ENCODE data around the gene PRKCSH. TPM values are rescaled to one million over a fixed set of nuclear protein-coding genes. Genes with fewer than 3 reads are reported as not detected.

Gene PRKCSH
- total and polyA plus RNA-seq, 10 of the 15 experiments (the other 5 are each of a cell fraction or from before 2014, with no cell fraction given): 1.1 to 280 (median 44.1) TPM

GRCh38 chr19:11390933-11391680 is 44.3 kb upstream of the PRKCSH start:
- ATAC-seq (no peak), DNase-seq (ENCODE audit: low read depth, low spot score) (no peak), FAIRE-seq (no peak)
- RAD21 ChIA-PET (ENCODE audit: unreplicated experiment): interaction anchor here (0.7 to 1.2 kb wide), 2 partner anchors 17 to 94 kb away, joined by 3 read pairs; partner anchors contain the start of gene SWSAP1
- TF ChIP-seq NR2C2 (IDR thresholded peaks at IDR 0.05; ENCODE audit: borderline replicate concordance, control insufficient read depth, insufficient read length, low read depth) (no peak), STAT3 (IDR thresholded peaks at IDR 0.05; ENCODE audit: low read depth, low read length) (no peak), REST (IDR thresholded peaks at IDR 0.05; ENCODE audit: low read depth, low read length) (no peak), KDM1A (IDR thresholded peaks at IDR 0.05; ENCODE audit: borderline replicate concordance) (no peak)
- H3K27ac ChIP-seq (ENCODE audit: control insufficient read depth, insufficient read depth): no peak overlapping the region
- CTCF ChIA-PET: interaction anchor here (1.0 to 3.1 kb wide), 3 partner anchors 9 to 91 kb away, joined by 3 to 21 read pairs (median 5); partner anchors contain the start of gene SWSAP1
- in situ Hi-C loops (cut with MboI) (no loop called here), intact Hi-C loops (cut with micrococcal nuclease; ENCODE audit: unreplicated experiment) (no loop called here)
- no peak overlapping the region for H3K4me3 ChIP-seq
- H4K20me1 ChIP-seq (ENCODE audit: control insufficient read depth, insufficient read depth): no peaks in the 10 kb centered on the region
- H3K27me3 ChIP-seq (replicated peaks in 1 of 2; ENCODE audit: control insufficient read depth in 2 of 2, insufficient read depth in 2 of 2, low read length in 1 of 2): no peaks in the 10 kb centered on the region
- no peaks in the 10 kb centered on the region for H3K4me1 ChIP-seq (ENCODE audit: control insufficient read depth, insufficient read depth, low read length)
- H2AFZ ChIP-seq (ENCODE audit: control insufficient read depth, low read depth, low read length): no peak overlapping the region
- no peak overlapping the region for H3K4me2 ChIP-seq (ENCODE audit: control insufficient read depth, insufficient read depth)
- no peaks in the 10 kb centered on the region for H3K79me2 ChIP-seq (ENCODE audit: control insufficient read depth, insufficient read depth, low read length)
- BruUV-seq (replicated peaks): no TSS peak
- 30% methylated on average over 4 of the region's 4 CpGs for WGBS (ENCODE audit: insufficient coverage, insufficient replicate concordance, low lambda C conversion rate, missing lambda C conversion rate)
- POLR2A ChIA-PET: interaction anchor here (0.7 to 1.3 kb wide), 3 partner anchors 10 to 228 kb away, joined by 3 to 6 read pairs (median 5); no protein-coding TSS in a partner anchor
- no peak overlapping the region for H3K9ac ChIP-seq (ENCODE audit: control insufficient read depth, insufficient read depth, low read length)
- SMC1A ChIA-PET (ENCODE audit: uncharacterized antibody, unreplicated experiment): interaction anchor here (1.5 to 1.9 kb wide), 2 partner anchors 10 to 91 kb away, joined by 3 to 7 read pairs; no protein-coding TSS in a partner anchor
- H3K36me3 ChIP-seq (ENCODE audit: control insufficient read depth in 2 of 2, insufficient read depth in 2 of 2, low read length in 1 of 2): no peaks in the 10 kb centered on the region
- H3K9me3 ChIP-seq (replicated peaks; ENCODE audit: control insufficient read depth, insufficient read depth, low read length): no peaks in the 10 kb centered on the region; the same call in 1 of the 3 replicates

Measured in GM12878 (cell line).